ENCODE results near the gene TUBB2A. TPM values are rescaled to one million over a fixed set of nuclear protein-coding genes. Genes with fewer than 3 reads are reported as not detected.
A peak's percentile ranks its signal among the peaks of the same experiment; 100 is the strongest.

The TUBB2A gene
- total RNA-seq, 1 experiment from 2014 or later: 89.8 TPM

DNA sequence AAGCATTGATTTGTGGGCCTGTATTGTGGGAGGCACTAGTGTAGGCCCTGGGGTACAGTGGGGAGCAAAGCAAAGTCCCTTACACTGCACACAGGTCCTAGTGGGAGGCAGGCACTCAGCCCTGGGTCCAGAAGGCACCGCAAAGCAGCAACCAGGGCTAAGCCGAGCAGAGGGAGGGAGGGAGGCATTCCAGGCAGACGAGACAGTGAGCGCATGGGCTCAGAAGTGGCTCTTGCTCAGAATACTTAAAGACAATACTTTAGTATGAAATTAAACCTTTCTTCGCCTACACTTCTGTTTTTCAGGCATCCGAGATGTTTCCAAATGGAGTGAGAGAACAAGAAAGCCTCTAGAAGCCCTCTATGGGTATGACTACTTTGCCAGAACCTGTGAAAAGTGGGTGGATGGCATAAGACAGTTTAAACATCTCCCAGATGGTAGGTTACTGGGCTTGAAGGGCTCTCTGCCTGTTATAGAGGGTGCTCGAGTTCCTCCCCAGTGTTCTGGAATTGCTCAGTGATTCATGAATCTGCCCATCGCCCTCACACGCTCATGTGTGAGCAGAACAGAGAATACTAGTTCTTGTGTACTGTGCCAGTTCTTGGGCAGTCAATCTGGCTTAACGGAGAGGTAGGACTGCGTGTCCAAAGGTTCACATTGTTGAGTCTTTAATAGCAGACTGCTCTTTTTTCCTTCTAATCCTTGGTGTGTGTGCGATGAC is 20.1 kb downstream of the TUBB2A start:
- TF ChIP-seq, protein P1, sequence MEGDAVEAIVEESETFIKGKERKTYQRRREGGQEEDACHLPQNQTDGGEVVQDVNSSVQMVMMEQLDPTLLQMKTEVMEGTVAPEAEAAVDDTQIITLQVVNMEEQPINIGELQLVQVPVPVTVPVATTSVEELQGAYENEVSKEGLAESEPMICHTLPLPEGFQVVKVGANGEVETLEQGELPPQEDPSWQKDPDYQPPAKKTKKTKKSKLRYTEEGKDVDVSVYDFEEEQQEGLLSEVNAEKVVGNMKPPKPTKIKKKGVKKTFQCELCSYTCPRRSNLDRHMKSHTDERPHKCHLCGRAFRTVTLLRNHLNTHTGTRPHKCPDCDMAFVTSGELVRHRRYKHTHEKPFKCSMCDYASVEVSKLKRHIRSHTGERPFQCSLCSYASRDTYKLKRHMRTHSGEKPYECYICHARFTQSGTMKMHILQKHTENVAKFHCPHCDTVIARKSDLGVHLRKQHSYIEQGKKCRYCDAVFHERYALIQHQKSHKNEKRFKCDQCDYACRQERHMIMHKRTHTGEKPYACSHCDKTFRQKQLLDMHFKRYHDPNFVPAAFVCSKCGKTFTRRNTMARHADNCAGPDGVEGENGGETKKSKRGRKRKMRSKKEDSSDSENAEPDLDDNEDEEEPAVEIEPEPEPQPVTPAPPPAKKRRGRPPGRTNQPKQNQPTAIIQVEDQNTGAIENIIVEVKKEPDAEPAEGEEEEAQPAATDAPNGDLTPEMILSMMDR (IDR thresholded peaks at IDR 0.05; ENCODE audit: insufficient read depth in 1 of 2, low read depth in 1 of 2, low read length in 1 of 2, severe bottlenecking in 1 of 2, unreplicated experiment in 1 of 2): no peak
- H3K27ac Mint-ChIP-seq (ENCODE audit: unreplicated experiment): peak overlapping the region; percentile 29
- H3K4me3 Mint-ChIP-seq (ENCODE audit: unreplicated experiment): no peak overlapping the region
- Histone ChIP-seq H3K9me3 (no peaks in the 10 kb centered on the region), H3K4me1 (peaks cover 42% of the 10 kb centered on the region), H3K27me3 (replicated peaks; ENCODE audit: control insufficient read depth, insufficient read depth, low read length) (no peaks in the 10 kb centered on the region), H3K4me3 (ENCODE audit: low read depth, low read length) (no peak overlapping the region), H3K36me3 (ENCODE audit: control insufficient read depth, insufficient read depth, low read length) (peaks cover 6% of the 10 kb centered on the region)
- intact Hi-C loops (cut with micrococcal nuclease; ENCODE audit: unreplicated experiment): no loop called here
- DNase-seq: no peak
- BruUV-seq (replicated peaks): no TSS peak
- no peaks in the 10 kb centered on the region for H3K27me3 Mint-ChIP-seq (ENCODE audit: insufficient read depth, unreplicated experiment)
- CTCF ChIA-PET: no interaction called here
- peaks cover 45% of the 10 kb centered on the region for H3K36me3 Mint-ChIP-seq (ENCODE audit: insufficient read depth, unreplicated experiment)
- peaks cover 33% of the 10 kb centered on the region for H3K4me1 Mint-ChIP-seq (ENCODE audit: low read depth, unreplicated experiment)
- H3K9me3 Mint-ChIP-seq (ENCODE audit: unreplicated experiment): no peaks in the 10 kb centered on the region
- POLR2A ChIA-PET: no interaction called here

DNA sequence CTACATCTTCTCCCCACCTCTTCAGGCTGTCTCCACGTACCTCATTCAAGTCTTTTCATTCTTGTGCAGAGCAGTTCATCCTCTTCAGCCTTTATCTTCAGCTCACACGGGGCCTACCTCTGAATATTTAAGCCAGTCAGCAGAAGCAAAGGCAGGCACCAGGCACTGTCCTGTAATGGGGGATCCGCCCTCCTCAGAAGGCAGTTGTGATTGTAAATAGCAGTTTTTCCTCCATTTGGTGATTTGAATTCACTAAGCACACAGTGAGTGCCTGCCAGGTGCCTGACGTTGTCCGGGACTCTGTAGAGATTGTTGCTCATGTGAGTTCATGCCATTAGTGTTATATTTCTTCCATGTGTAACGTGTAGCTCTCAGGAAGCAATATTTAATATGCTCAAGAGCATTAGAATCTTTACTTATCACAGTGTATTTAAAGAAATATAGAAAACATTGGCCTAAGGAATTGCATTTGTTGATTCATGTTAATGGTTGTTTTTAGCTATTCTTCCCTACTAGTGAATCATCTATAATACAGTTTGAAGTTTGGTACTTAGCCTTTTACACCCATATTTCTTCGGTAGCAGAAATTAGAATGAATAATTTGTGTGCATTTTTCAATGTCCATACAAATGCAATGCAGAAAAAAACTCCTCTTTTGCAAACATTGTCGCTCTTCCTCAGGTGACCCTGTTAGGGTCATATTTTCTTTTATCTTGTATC is 20.9 kb downstream of the TUBB2A start:
- no peak overlapping the region for H3K4me3 ChIP-seq (ENCODE audit: low read depth, low read length)
- peaks cover 42% of the 10 kb centered on the region for H3K4me1 ChIP-seq
- peaks cover 53% of the 10 kb centered on the region for H3K36me3 Mint-ChIP-seq (ENCODE audit: insufficient read depth, unreplicated experiment)
- no peaks in the 10 kb centered on the region for H3K27me3 Mint-ChIP-seq (ENCODE audit: insufficient read depth, unreplicated experiment)
- no peaks in the 10 kb centered on the region for H3K27me3 ChIP-seq (replicated peaks; ENCODE audit: control insufficient read depth, insufficient read depth, low read length)
- TF ChIP-seq, protein P1 (IDR thresholded peaks at IDR 0.05; ENCODE audit: insufficient read depth in 1 of 2, low read depth in 1 of 2, low read length in 1 of 2, severe bottlenecking in 1 of 2, unreplicated experiment in 1 of 2): no peak
- peak overlapping the region; percentile 6 for H3K27ac Mint-ChIP-seq (ENCODE audit: unreplicated experiment)
- no peaks in the 10 kb centered on the region for H3K9me3 ChIP-seq
- ChIA-PET POLR2A (no interaction called here), CTCF (no interaction called here)
- intact Hi-C loops (cut with micrococcal nuclease; ENCODE audit: unreplicated experiment): no loop called here
- H3K4me3 Mint-ChIP-seq (ENCODE audit: unreplicated experiment): no peak overlapping the region
- peaks cover 33% of the 10 kb centered on the region for H3K4me1 Mint-ChIP-seq (ENCODE audit: low read depth, unreplicated experiment)
- H3K9me3 Mint-ChIP-seq (ENCODE audit: unreplicated experiment): no peaks in the 10 kb centered on the region
- no peak for DNase-seq
- peaks cover 8% of the 10 kb centered on the region for H3K36me3 ChIP-seq (ENCODE audit: control insufficient read depth, insufficient read depth, low read length)
- no TSS peak for BruUV-seq (replicated peaks)

DNA sequence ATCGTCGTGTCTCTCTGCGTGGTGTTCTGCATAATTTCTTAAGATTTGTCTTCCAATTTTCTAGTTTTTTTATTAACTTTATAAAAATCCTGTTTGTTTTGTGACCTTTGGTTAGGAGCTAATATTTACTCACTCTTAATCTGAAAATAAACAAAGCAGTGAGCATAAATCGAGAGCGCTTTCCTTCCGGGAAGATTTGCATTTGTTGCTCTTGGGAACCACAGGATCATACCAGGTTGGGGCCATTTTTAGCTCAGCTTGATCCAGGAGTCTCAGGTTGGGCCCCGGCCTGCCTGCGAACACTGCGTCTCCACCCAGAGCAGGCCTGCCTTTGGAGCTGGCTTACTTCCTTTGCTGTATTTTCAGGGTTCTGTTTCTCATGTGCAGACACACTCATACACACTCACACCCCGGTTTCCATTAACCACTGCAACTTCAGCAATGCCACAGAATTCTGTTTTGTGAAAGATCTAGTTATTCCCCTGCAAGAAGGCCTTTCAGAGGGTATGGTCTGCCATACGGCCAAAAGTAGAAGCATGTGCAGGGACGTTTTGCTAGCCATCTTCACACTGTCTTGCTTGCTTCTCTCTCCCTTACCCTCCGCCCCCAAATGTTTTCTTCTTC is 21.6 kb downstream of the TUBB2A start:
- Histone ChIP-seq H3K27me3 (replicated peaks; ENCODE audit: control insufficient read depth, insufficient read depth, low read length) (no peaks in the 10 kb centered on the region), H3K9me3 (no peaks in the 10 kb centered on the region), H3K36me3 (ENCODE audit: control insufficient read depth, insufficient read depth, low read length) (peaks cover 8% of the 10 kb centered on the region), H3K4me1 (peaks cover 42% of the 10 kb centered on the region), H3K4me3 (ENCODE audit: low read depth, low read length) (no peak overlapping the region)
- no TSS peak for BruUV-seq (replicated peaks)
- Mint-ChIP-seq H3K36me3 (ENCODE audit: insufficient read depth, unreplicated experiment) (peaks cover 48% of the 10 kb centered on the region), H3K4me1 (ENCODE audit: low read depth, unreplicated experiment) (peaks cover 26% of the 10 kb centered on the region), H3K4me3 (ENCODE audit: unreplicated experiment) (peak overlapping the region; percentile 53), H3K27me3 (ENCODE audit: insufficient read depth, unreplicated experiment) (no peaks in the 10 kb centered on the region), H3K27ac (ENCODE audit: unreplicated experiment) (peak overlapping the region; percentile 6), H3K9me3 (ENCODE audit: unreplicated experiment) (no peaks in the 10 kb centered on the region)
- ChIA-PET POLR2A (no interaction called here), CTCF (interaction anchor here (1.3 kb wide), 1 partner anchor 21 kb away, joined by 8 read pairs; the partner anchor contains the start of gene TUBB2A)
- TF ChIP-seq, protein P1 (IDR thresholded peaks at IDR 0.05; ENCODE audit: insufficient read depth in 1 of 2, low read depth in 1 of 2, low read length in 1 of 2, severe bottlenecking in 1 of 2, unreplicated experiment in 1 of 2): no peak
- peak in 1 of 2 experiments; percentile 17 for DNase-seq
- intact Hi-C loops (cut with micrococcal nuclease; ENCODE audit: unreplicated experiment): no loop called here
